Mesenchymal stem cell (in vitro differentiated cells and primary cell): ENCODE measurements around the gene TMEM221.

Source experiments
- DNase-seq: peaks from one replicate; pipeline ENCODE4 v3.0.0-alpha.2; 2013
- H2AFZ ChIP-seq: one replicate; pipeline ENCODE4 v1.6.1; 2013; ENCODE audit warnings: low read depth, mild to moderate bottlenecking, control low read depth, inconsistent platforms, low read length, moderate library complexity
- H2AK5ac ChIP-seq: 2 replicates; pipeline ENCODE4 v1.6.1; 2013; ENCODE audit warnings: low read length, moderate library complexity, mild to moderate bottlenecking, inconsistent platforms; ENCODE audit not compliant: severe bottlenecking
- H2BK120ac ChIP-seq: one replicate; pipeline ENCODE4 v1.6.1; 2013; ENCODE audit warnings: low read depth, mild to moderate bottlenecking, inconsistent platforms, low read length, moderate library complexity
- H2BK12ac ChIP-seq, 2 experiments: one replicate each; pipeline ENCODE4 v1.6.1; 2013; ENCODE audit warnings: inconsistent platforms in 2 of 2, low read length in 2 of 2, mild to moderate bottlenecking in 2 of 2, moderate library complexity in 2 of 2, control low read depth in 1 of 2
- H2BK15ac ChIP-seq: one replicate; pipeline ENCODE4 v1.6.1; 2013; ENCODE audit warnings: mild to moderate bottlenecking, low read depth, inconsistent platforms; ENCODE audit not compliant: poor library complexity, severe bottlenecking
- H2BK5ac ChIP-seq: 2 replicates; pipeline ENCODE4 v1.6.1; 2013; ENCODE audit warnings: low read depth, mild to moderate bottlenecking, low read length, control low read depth, inconsistent platforms; ENCODE audit not compliant: poor library complexity, severe bottlenecking
- H3K14ac ChIP-seq, 2 experiments: one replicate each; pipeline ENCODE4 v1.6.1; 2013; ENCODE audit warnings: inconsistent platforms in 2 of 2, low read length in 2 of 2, control low read depth in 1 of 2, mild to moderate bottlenecking in 1 of 2, moderate library complexity in 1 of 2
- H3K18ac ChIP-seq, 2 experiments: one replicate each; pipeline ENCODE4 v1.6.1; 2013; ENCODE audit warnings: inconsistent platforms in 2 of 2, low read length in 2 of 2, control low read depth in 1 of 2, low read depth in 1 of 2, mild to moderate bottlenecking in 1 of 2
- H3K23ac ChIP-seq, 2 experiments: one replicate each; pipeline ENCODE4 v1.6.1; 2013; ENCODE audit warnings: inconsistent platforms in 2 of 2, low read length in 2 of 2, mild to moderate bottlenecking in 2 of 2, moderate library complexity in 2 of 2, control low read depth in 1 of 2
- H3K27ac ChIP-seq: 2 replicates; pipeline ENCODE4 v1.5.1; 2013; ENCODE audit warnings: mild to moderate bottlenecking, moderate library complexity, low read length, control low read depth, inconsistent platforms; ENCODE audit not compliant: poor library complexity, severe bottlenecking
- H3K27me3 ChIP-seq, 2 experiments: 2 replicates each; pipeline versions ENCODE4 v1.6.1 to v1.7.0; 2013; ENCODE audit warnings: low read length in 2 of 2, mild to moderate bottlenecking in 2 of 2, moderate library complexity in 2 of 2, control low read depth in 1 of 2, inconsistent platforms in 1 of 2; ENCODE audit not compliant: control insufficient read depth in 1 of 2, insufficient read depth in 1 of 2
- H3K36me3 ChIP-seq, 2 experiments: 2 replicates each; pipeline versions ENCODE4 v1.6.1 to v1.7.0; 2013; ENCODE audit warnings: low read length in 2 of 2, control low read depth in 1 of 2, inconsistent platforms in 1 of 2, low read depth in 1 of 2, mild to moderate bottlenecking in 1 of 2; ENCODE audit not compliant: insufficient read depth in 2 of 2, control insufficient read depth in 1 of 2
- H3K4ac ChIP-seq, 2 experiments: one replicate each; pipeline ENCODE4 v1.6.1; 2013; ENCODE audit warnings: inconsistent platforms in 2 of 2, low read length in 2 of 2, mild to moderate bottlenecking in 2 of 2, moderate library complexity in 2 of 2, control low read depth in 1 of 2, low read depth in 1 of 2
- H3K4me1 ChIP-seq: 2 replicates; pipeline ENCODE4 v1.6.1; 2013; ENCODE audit warnings: low read depth, low read length, control low read depth; ENCODE audit not compliant: control insufficient read depth, insufficient read depth
- H3K4me2 ChIP-seq: 2 replicates; pipeline ENCODE4 v1.6.1; 2013; ENCODE audit warnings: low read length, mild to moderate bottlenecking, inconsistent platforms; ENCODE audit not compliant: poor library complexity, severe bottlenecking
- H3K4me3 ChIP-seq, 2 experiments: 2 replicates each; pipeline versions ENCODE4 v1.5.1 to v1.7.0; 2013; ENCODE audit warnings: low read length in 2 of 2, mild to moderate bottlenecking in 2 of 2, control low read depth in 1 of 2, low read depth in 1 of 2; ENCODE audit not compliant: insufficient read depth in 1 of 2
- H3K79me1 ChIP-seq: replicated peaks from 2 replicates; pipeline ENCODE4 v1.6.1; 2013; ENCODE audit warnings: mild to moderate bottlenecking, control low read depth, low read length, inconsistent platforms; ENCODE audit not compliant: poor library complexity, severe bottlenecking
- H3K9ac ChIP-seq: 2 replicates; pipeline ENCODE4 v1.7.0; 2013; ENCODE audit warnings: mild to moderate bottlenecking, low read length, moderate library complexity
- H3K9me3 ChIP-seq: 2 replicates; pipeline ENCODE4 v1.7.0; 2013; ENCODE audit warnings: mild to moderate bottlenecking, low read length; ENCODE audit not compliant: control insufficient read depth
- H4K8ac ChIP-seq: one replicate; pipeline ENCODE4 v1.6.1; 2013; ENCODE audit warnings: inconsistent platforms, mild to moderate bottlenecking, low read length, moderate library complexity
- H4K91ac ChIP-seq: one replicate; pipeline ENCODE4 v1.6.1; 2013; ENCODE audit warnings: mild to moderate bottlenecking, low read length, inconsistent platforms
- WGBS: methylation state at CpG from one replicate; pipeline ENCODE4 v1.1.7; 2013; ENCODE audit warnings: mixed read lengths; 5-methylcytosine and 5-hydroxymethylcytosine counted together

TMEM221 gene

GRCh38 chr19:17484520-17485185, 36.2 kb upstream of the TMEM221 start:
- Histone ChIP-seq H3K9ac (no peak overlapping the region), H2BK15ac (no peak overlapping the region), H3K27ac (no peak overlapping the region), H4K8ac (no peak overlapping the region), H3K18ac (no peak overlapping the region), H2BK12ac (no peak overlapping the region), H3K23ac (peak overlapping the region in 1 of 2 experiments; percentile 76), H3K9me3 (no peaks in the 10 kb centered on the region), H4K91ac (no peak overlapping the region), H3K79me1 (peaks cover 44% of the 10 kb centered on the region), H2BK120ac (no peak overlapping the region), H3K4me1 (peaks cover 13% of the 10 kb centered on the region), H3K27me3 (no peaks in the 10 kb centered on the region), H3K36me3 (peaks cover 24 to 30% of the 10 kb centered on the region in 2 experiments), H2AFZ (no peak overlapping the region), H3K4me3 (no peak overlapping the region), H2BK5ac (no peak overlapping the region), H3K4me2 (no peak overlapping the region), H3K4ac (no peak overlapping the region), H3K14ac (no peak overlapping the region), H2AK5ac (no peak overlapping the region)
- DNase-seq, result no peak
- WGBS, result 97% methylated on average over 5 of the region's 6 CpGs

DNA sequence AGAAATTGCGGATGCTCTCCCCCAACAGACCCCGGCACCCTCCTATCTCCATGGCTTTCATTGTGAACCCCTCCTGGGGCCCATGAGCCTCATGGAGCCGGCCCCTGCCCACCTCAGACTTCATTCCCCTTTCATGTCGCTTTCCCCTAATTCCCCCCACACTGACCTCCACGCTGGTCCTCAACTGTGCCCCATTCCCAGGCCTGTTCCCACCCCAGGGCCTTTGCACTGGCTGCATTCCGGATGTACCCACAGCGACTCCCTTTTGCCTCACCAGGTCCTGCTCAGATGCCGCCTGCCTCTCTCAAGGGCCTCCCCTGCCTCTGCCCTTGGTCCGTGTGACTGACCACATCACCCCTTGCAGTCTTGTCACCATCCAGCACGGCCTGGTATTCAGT, 35.1 kb upstream of the TMEM221 start:
- no peak overlapping the region for H3K4me2 ChIP-seq
- no peak overlapping the region for H3K14ac ChIP-seq
- H3K4ac ChIP-seq, result no peak overlapping the region
- no peak overlapping the region for H3K23ac ChIP-seq
- peaks cover 13% of the 10 kb centered on the region for H3K4me1 ChIP-seq
- H3K79me1 ChIP-seq, result peaks cover 44% of the 10 kb centered on the region
- H2BK5ac ChIP-seq, result no peak overlapping the region
- no peak overlapping the region for H2AFZ ChIP-seq
- H4K91ac ChIP-seq, result no peak overlapping the region
- H2BK15ac ChIP-seq, result no peak overlapping the region
- H3K36me3 ChIP-seq, result peaks cover 16 to 26% of the 10 kb centered on the region in 2 experiments
- no peak overlapping the region for H2BK120ac ChIP-seq
- H4K8ac ChIP-seq, result no peak overlapping the region
- H3K27ac ChIP-seq, result no peak overlapping the region
- H3K18ac ChIP-seq, result no peak overlapping the region
- H3K9me3 ChIP-seq, result no peaks in the 10 kb centered on the region
- no peak overlapping the region for H3K4me3 ChIP-seq
- no peak for DNase-seq
- H3K27me3 ChIP-seq, result no peaks in the 10 kb centered on the region
- WGBS, result 97% methylated on average over 10 of the region's 10 CpGs
- H2BK12ac ChIP-seq, result no peak overlapping the region
- no peak overlapping the region for H2AK5ac ChIP-seq
- H3K9ac ChIP-seq, result no peak overlapping the region

DNA sequence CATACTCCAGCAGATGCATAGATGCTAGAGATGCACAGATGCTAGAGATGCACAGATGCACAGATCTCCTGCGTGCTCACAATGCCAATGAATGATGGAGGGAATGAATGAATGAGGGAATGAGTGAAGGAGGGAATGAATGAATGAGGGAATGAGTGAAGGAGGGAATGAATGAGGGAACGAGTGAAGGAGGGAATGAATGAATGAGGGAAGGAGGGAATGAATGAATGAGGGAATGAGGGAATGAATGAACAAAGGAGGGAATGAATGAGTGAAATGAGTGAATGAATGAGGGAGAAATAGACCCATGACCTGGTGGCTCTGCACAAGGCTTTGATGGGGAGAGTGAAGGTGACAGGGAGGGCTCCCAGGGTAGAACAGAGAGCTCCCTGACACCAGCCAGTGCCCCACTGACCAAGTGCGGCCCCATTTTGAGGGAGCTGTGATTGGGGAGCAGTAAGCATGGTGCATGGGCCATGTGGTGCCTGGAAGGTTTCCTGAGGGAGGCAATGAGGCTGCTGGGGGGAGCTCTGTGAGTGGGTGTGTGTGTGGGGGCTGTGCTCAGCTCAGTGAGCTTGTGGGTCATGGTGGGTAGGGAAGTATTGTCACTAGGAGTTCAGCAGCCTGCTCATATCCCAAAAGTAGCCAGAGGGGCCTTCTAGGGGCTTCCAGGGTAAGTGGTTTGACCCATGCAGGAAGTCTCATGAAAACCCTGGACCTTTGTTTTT, 34.6 kb upstream of the TMEM221 start:
- no peak overlapping the region for H2BK12ac ChIP-seq
- no peaks in the 10 kb centered on the region for H3K9me3 ChIP-seq
- no peaks in the 10 kb centered on the region for H3K27me3 ChIP-seq
- H2AK5ac ChIP-seq, result no peak overlapping the region
- 84% methylated on average over 3 of the region's 3 CpGs for WGBS
- H2BK120ac ChIP-seq, result no peak overlapping the region
- H3K18ac ChIP-seq, result no peak overlapping the region
- no peak for DNase-seq
- no peak overlapping the region for H3K9ac ChIP-seq
- no peak overlapping the region for H2BK15ac ChIP-seq
- no peak overlapping the region for H2AFZ ChIP-seq
- no peak overlapping the region for H3K27ac ChIP-seq
- H2BK5ac ChIP-seq, result no peak overlapping the region
- H3K23ac ChIP-seq, result no peak overlapping the region
- no peak overlapping the region for H4K8ac ChIP-seq
- H3K4ac ChIP-seq, result no peak overlapping the region
- H3K14ac ChIP-seq, result no peak overlapping the region
- peaks cover 9% of the 10 kb centered on the region for H3K4me1 ChIP-seq
- H3K36me3 ChIP-seq, result peaks cover 12 to 23% of the 10 kb centered on the region in 2 experiments
- no peak overlapping the region for H4K91ac ChIP-seq
- H3K4me3 ChIP-seq, result no peak overlapping the region
- H3K79me1 ChIP-seq, result peaks cover 41% of the 10 kb centered on the region
- no peak overlapping the region for H3K4me2 ChIP-seq

DNA sequence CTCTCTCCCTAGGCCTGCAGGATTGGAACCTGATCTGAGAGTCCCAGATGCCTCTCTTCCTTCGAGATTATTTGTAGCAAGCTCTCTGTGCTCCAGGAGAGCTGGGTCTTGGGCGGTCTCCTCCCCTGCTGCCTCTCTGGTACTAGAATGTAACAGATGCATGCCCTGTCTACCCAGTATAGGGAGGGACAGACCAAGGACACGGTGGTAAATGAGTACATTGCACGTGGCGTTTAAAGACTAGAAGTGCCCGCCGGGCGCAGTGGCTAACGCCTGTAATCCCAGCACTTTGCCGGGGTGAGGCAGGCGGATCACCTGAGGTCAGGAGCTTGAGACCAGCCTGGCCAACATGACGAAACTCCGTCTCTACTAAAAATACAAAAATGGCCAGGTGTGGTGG, 33.5 kb upstream of the TMEM221 start:
- Histone ChIP-seq H3K27ac (no peak overlapping the region), H3K9ac (no peak overlapping the region), H2AFZ (no peak overlapping the region), H3K14ac (no peak overlapping the region), H3K23ac (no peak overlapping the region), H3K4me1 (peaks cover 11% of the 10 kb centered on the region), H3K36me3 (peaks cover 5 to 13% of the 10 kb centered on the region in 2 experiments), H3K4me3 (no peak overlapping the region), H3K79me1 (peaks cover 42% of the 10 kb centered on the region), H3K4ac (no peak overlapping the region), H3K9me3 (no peaks in the 10 kb centered on the region), H4K8ac (no peak overlapping the region), H4K91ac (no peak overlapping the region), H2BK15ac (no peak overlapping the region), H3K18ac (no peak overlapping the region), H3K27me3 (no peaks in the 10 kb centered on the region), H2AK5ac (no peak overlapping the region), H2BK12ac (no peak overlapping the region), H2BK120ac (no peak overlapping the region), H2BK5ac (no peak overlapping the region), H3K4me2 (no peak overlapping the region)
- no peak for DNase-seq
- 94% methylated on average over 13 of the region's 13 CpGs for WGBS
